ENCODE measurements around the gene LYSET. TPM values are rescaled to one million over a fixed set of nuclear protein-coding genes. Genes with fewer than 3 reads are reported as not detected.
"Not testable (repeated sequence)": the region's sequence is repeated elsewhere in the genome, so short reads cannot be mapped to it uniquely, and the experiment has no call there.

The LYSET gene
- total RNA-seq = 8.9 and 11.2 TPM in 2 replicates

GRCh38 chr14:93184391-93185348 is at the start of gene LYSET, which contains the start of gene MOAP1:
Gene LYSET (plus strand): TSS chr14:93185317. CDS start chr14:93185406, 89 bp downstream.
Gene MOAP1 (minus strand): TSS chr14:93184897. CDS start chr14:93184242, 655 bp downstream.
- DNase-seq (ENCODE audit: extremely low read depth, low read depth, low spot score) = no peak

GRCh38 chr14:93135399-93135798 is 49.7 kb upstream of the LYSET start:
- DNase-seq (ENCODE audit: extremely low read depth, low read depth, low spot score) = no peak

GRCh38 chr14:93136009-93136408 is 49.1 kb upstream of the LYSET start:
- no peak for DNase-seq (ENCODE audit: extremely low read depth, low read depth, low spot score)

- not testable (repeated sequence) for DNase-seq (ENCODE audit: extremely low read depth, low read depth, low spot score)
Observed at GRCh38 chr14:93136508-93136907, 48.6 kb upstream of the LYSET start.

GRCh38 chr14:93137864-93138263 is 47.3 kb upstream of the LYSET start:
- no peak for DNase-seq (ENCODE audit: extremely low read depth, low read depth, low spot score)

- no peak for DNase-seq (ENCODE audit: extremely low read depth, low read depth, low spot score)
Observed at GRCh38 chr14:93142854-93143652, 42.1 kb upstream of the LYSET start.

GRCh38 chr14:93146119-93146518 is 39.0 kb upstream of the LYSET start:
- DNase-seq (ENCODE audit: extremely low read depth, low read depth, low spot score) = no peak

GRCh38 chr14:93148979-93149378 is 36.1 kb upstream of the LYSET start:
- DNase-seq (ENCODE audit: extremely low read depth, low read depth, low spot score) = no peak

- no peak for DNase-seq (ENCODE audit: extremely low read depth, low read depth, low spot score)
Observed at GRCh38 chr14:93150227-93151208, 34.6 kb upstream of the LYSET start.

- no peak for DNase-seq (ENCODE audit: extremely low read depth, low read depth, low spot score)
Observed at GRCh38 chr14:93153121-93153520, 32.0 kb upstream of the LYSET start.

- no peak for DNase-seq (ENCODE audit: extremely low read depth, low read depth, low spot score)
Observed at GRCh38 chr14:93155667-93156066, 29.4 kb upstream of the LYSET start.

- no peak for DNase-seq (ENCODE audit: extremely low read depth, low read depth, low spot score)
Observed at GRCh38 chr14:93156693-93157369, 28.3 kb upstream of the LYSET start.

- DNase-seq (ENCODE audit: extremely low read depth, low read depth, low spot score) = not testable (repeated sequence)
Observed at GRCh38 chr14:93158349-93158748, 26.8 kb upstream of the LYSET start.

GRCh38 chr14:93159625-93160352 is 25.3 kb upstream of the LYSET start:
- DNase-seq (ENCODE audit: extremely low read depth, low read depth, low spot score) = not testable (repeated sequence)

GRCh38 chr14:93160353-93160801 is 24.7 kb upstream of the LYSET start:
- no peak for DNase-seq (ENCODE audit: extremely low read depth, low read depth, low spot score)

- no peak for DNase-seq (ENCODE audit: extremely low read depth, low read depth, low spot score)
Observed at GRCh38 chr14:93161411-93161940, 23.6 kb upstream of the LYSET start.

GRCh38 chr14:93163564-93163963 is 21.6 kb upstream of the LYSET start:
- DNase-seq (ENCODE audit: extremely low read depth, low read depth, low spot score) = no peak
